ENCODE results near the gene C1QL1.

DNA sequence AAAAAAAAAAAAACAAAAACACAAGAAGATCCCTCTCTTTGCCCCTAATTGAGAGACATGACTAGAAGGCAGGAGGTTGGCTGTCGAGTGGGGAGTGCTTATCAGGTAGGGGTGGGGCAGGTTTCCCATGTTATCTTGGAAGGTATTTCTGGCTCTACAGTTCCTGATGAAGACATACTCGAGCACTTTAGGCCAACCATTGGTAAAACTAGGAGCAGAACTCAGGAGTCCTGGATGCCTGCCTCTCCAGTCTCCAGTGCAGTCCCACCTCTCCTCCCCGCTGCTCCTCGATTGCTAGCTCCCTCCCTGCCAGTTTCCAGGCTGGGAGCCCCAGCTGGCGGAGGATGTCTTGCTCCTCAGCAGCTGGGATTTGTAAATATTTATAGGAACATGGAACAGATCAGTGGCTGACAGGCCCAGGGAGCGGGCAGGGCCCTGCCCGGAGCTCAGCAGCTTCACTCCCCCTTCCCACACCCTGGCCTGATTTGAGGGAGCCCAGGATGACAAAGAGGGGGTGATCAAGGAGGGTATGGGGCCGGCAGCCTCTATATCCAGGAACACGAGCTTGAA, 11.4 kb upstream of the C1QL1 start:
- TF ChIP-seq POLR2A (IDR thresholded peaks at IDR 0.05; ENCODE audit: low read length), result no peak
- TF ChIP-seq GATA1 (IDR thresholded peaks at IDR 0.05; ENCODE audit: low read depth, low read length), result no peak
